DMS53 (cell line): ENCODE results near the gene CEP112.

ENCODE experiments used
- DNase-seq: peaks from one replicate; lab custom pipeline; 2025; lab: John Stamatoyannopoulos, UW

The CEP112 gene

DNA sequence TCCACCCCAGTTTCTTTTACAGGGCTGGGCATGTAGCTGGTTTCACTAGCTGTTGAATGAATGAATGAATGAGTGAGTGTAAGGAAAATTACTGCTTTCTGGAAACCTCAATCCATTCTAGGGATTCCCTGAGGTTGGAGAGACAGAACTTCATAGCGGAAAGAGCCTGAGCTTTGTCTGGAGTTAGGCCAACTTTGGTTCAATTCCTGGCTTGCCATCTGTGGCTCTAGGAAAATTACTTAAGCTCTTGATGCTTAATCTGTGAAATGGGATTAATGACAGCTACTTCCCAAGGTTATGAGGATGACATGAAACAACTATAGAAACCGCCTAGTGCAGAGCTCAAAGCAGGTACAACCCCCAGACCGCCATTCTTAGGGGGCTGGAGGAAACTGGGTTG is 554.1 kb downstream of the CEP112 start:
- DNase-seq = peak; percentile 33

GRCh38 chr17:65634533-65634932 is 557.4 kb downstream of the CEP112 start:
- DNase-seq = peak; percentile 63

DNA sequence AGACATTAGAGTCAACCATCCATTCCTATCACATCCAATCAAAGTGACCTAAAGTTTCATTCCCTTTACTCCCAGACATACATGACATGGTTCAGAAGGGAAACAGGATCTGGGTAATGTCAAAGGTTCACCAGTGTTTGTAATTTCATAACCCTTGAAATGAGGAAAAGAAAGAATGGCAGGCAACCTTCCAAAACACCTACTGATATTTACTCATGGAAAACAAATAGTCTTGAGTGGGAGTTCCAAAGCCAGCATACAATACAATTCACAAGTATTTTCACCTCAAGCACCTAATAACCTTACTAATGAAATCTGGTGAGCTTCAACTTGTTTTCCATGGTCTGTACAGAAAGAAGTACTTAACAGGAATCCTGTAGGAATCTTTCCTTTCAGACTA is 557.9 kb downstream of the CEP112 start:
- DNase-seq = peak; percentile 86

DNA sequence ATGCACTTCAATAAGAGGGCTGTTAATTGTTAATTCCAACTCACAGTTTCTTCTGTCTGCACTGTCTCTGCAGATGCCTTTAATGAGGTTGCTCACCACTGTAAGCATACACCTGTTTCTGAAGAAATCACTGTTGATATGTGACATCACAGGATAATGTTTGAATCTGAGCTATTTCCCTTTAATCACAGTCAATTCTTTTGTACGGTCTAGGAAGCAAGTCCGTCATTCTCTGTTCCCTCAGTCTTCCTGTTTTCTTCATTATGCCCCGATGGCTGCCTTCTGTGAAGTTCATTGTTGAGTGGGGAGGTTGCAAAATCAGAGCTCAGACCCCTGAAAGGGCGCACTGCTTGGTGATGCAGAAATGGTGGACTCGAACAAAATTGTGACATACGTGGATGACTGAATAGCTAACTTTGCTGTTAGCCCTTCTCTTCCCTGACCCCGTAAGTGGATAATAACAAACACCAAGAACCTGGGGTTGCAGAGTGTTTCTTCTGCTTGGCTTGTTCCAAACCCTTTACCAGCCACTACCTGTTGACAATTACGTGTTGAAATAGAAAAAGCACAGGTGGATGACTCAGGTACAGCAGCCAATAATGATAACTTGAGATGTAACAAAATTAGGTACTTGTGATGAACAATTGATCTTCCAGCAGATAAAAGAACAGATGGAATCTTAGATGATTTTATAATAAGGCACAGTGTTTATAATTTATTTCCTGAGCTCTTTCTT is 558.6 kb downstream of the CEP112 start:
- DNase-seq = peak; percentile 56

DNA sequence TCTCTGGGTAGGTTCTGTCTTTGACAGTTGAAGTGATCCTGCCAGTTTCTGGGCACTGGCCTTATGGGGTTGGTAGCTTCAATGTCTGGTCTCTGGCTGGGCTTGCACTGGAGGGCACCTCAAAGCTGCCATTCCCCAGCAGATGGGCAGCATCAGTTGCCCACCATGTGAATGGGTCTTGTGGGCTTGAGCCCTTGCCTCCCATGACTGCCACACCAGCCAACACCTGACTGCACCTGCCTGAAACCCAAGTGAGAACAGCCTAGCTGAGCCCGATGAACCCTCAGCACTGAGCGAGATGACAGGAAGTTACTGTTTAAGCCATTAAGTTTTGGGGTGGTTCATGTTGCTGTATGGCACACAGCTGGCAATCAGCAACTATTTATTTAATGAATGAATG is 561.4 kb downstream of the CEP112 start:
- peak; percentile 40 for DNase-seq

- peak; percentile 97 for DNase-seq
Measured at GRCh38 chr17:65629234-65629690, 562.7 kb downstream of the CEP112 start.

GRCh38 chr17:65628644-65629036 is 563.3 kb downstream of the CEP112 start:
- DNase-seq = no peak

DNA sequence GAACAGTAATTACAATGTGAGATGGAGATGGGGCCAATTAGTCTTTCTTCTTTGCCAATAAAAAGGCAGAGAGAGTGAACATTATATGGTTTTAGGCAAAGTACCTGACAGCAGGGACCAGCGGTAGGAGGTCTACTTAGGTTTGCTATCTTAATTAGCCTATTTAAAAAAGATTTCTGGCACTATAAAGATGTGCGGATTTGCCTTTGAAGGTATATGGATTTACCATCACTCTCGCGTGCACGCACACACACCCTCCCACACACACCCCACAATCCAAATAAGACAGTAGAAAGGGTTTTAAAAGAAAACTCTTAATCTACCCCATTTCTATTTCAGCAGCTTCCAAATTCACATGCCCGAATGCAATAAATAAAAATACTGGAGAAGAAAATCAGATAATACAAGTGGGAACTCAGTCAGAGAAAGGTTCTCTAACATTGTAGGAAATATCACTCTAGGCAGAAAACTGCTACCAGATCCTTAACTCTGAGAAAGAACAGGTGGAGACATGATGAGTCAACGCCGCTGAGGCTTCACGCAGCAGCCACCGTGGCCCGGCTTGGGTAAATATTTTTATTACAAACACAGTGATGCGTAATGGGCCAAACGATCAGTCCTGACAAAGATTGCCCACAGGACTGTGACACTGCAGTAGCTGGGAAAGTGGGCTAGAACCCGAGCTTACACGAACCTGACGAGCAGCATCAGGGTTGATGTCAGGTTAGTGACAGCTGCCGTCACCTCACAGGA is 563.9 kb downstream of the CEP112 start:
- DNase-seq = peak; percentile 100

- DNase-seq = peak; percentile 61
Measured at GRCh38 chr17:65627108-65627507, 564.8 kb downstream of the CEP112 start.

- no peak for DNase-seq
Measured at GRCh38 chr17:65626451-65626850, 565.5 kb downstream of the CEP112 start.

DNA sequence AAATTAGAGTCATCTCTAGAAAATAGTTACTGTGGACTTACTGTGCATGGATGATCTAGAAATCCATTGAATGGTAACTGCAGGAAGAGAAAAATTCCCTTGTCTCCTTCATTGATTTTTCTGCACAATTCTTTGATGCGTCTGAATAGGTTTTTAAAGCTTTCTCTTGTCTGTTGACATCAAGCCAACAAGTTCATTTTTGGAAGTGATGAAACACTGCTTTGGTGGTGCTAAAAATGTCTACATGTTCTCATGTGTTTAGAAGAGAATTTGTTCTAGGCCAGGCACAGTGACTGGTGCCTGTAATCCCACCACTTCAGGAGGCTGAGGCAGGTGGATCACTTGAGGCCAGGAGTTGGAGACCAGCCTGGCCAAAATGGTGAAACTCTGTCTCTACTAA is 573.4 kb downstream of the CEP112 start:
- no peak for DNase-seq

GRCh38 chr17:65617496-65617895 is 574.4 kb downstream of the CEP112 start:
- no peak for DNase-seq

DNA sequence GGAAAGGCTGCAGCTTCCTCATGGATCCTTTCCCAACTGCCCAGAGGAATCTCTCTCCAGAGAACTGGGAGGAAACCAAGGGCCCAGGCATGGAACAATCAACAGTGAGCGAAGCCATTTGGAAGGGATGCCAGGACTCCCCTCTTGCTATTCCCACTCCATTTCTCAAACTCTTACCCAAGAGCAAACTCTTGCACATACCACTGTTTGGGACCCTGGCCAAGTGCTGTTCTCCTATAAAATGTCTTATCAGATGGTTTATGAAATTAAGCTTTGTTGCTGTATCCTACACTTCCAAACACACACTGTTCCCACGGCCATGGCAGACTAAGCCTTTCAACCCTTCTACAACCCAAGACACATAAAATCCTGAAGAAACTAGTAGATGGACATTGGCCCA is 582.2 kb downstream of the CEP112 start:
- DNase-seq = no peak

- DNase-seq = no peak
Measured at GRCh38 chr17:65609286-65609685, 582.6 kb downstream of the CEP112 start.

DNA sequence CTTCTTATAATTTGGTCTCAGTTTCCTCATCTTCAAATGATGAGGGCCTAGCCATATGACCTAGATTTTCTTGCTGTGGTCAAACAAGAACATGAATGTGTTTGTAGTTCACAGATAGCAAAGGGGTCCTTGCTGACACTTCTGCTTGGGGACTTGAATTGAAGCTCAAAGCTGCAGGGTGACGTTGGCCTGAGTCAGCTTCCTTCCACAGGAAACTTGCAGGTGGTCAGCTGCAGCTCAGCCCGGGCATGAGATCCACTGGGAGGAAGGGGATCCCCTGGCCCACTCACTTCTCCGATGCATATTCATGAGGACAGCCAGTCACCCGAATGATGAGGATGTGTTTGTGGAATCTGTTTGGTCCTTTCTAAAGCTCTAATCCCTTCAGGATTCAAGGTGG is 587.9 kb downstream of the CEP112 start:
- DNase-seq = no peak

DNA sequence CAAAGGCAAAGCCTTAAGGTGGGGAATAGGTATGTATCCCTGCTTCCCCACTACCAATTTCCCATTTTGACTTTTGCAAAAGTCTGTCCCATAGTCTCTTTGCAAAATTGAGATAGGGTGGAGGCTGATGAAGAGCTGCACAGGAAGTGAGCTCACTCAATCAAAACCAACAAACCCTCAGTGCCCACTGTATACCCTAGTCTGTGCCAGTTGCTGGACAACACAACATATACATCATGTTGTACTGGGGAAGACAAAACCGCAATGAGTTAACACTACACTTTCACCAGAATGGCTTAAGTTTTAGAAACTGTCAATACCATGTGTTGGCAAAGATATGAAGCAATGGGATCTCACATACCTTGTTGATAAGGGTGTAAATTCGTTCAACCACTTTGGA is 590.1 kb downstream of the CEP112 start:
- DNase-seq = no peak

DNA sequence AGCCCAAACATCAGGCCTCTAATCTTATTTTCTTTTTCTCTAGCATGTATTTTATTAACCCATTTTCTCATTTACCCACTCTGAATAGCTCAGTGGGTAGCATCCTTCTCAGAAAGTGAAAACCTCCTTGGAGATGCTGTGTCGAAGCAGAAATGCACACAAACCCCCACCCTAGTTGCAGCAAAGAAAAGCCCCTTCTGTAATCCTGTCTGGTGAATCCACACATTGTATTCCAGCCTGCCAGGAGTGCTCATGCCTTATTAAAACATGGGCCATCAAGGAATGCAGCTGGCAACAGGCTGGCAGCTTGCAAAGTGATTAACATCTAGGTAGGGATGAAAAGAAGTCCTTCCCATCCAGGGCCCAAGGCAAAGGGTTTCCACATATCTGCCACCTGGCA is 590.8 kb downstream of the CEP112 start:
- no peak for DNase-seq

DNA sequence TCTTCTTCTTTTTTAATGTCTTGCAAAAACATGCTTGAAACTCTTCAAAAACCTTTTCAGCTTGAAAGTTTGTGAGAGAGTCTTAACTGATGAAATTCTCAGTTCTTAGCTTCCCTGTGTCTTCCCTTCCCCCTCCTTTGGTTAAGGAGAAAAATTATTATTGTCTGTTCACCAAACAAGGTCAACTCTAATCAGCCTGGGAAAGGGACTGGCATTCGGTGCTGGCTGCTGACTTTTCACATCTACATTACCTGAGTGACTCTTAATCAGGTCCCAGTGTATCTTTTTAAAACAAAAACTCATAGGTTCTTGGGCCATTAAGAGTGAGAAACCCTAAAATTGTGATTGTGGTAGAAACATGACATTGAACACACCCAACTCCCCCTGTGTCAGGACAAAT is 591.4 kb downstream of the CEP112 start:
- DNase-seq = no peak

DNA sequence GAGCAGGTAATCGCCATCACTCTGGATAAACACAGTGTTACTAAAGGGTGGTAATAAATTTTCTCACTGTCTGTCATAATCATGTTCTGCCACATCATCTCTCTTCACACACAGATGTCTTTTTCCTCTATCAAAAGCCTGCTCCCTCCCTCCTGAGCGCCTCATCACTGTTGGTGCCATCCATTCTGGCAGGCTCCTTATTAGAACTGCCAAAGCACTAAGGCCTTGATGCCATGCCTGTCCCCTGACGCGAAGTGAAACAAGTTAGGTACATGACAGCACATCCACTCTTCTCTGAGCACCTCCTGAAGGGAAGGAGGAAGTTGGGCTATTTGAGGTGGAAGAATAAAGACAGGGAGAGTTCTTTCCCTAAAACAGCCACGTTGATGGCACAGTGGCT is 592.3 kb downstream of the CEP112 start:
- no peak for DNase-seq

- no peak for DNase-seq
Measured at GRCh38 chr17:65598746-65599145, 593.2 kb downstream of the CEP112 start.

GRCh38 chr17:65595071-65595656 is 596.8 kb downstream of the CEP112 start:
- no peak for DNase-seq

GRCh38 chr17:65593855-65594845 is 597.8 kb downstream of the CEP112 start:
- no peak for DNase-seq
